ENCODE results near the gene LRRC61.

Gene LRRC61

DNA sequence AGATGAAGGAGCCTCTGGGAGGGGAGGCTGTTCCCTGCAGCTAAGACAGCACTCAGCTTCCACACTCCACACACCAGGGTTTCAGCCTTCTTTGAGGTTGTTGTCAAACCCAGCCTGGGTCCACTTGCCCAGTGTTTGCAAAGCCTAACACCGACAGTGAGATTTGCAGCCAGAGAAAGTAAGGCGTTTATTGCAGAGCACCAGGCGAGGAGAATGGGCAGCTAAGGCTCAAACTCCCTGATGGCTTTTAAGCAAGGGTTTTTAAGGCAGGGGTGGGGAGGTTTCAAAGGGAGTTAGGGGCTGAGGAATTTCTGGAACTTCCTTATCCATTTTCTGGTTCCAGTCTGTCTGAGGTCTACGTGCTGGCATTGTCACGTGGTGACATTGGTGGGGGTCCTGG lies 51.3 kb downstream of the LRRC61 start:
- TF ChIP-seq TCF4 (CRISPR knock-in tag; IDR thresholded peaks at IDR 0.05; ENCODE audit: borderline replicate concordance) (no peak), ZFP3 (CRISPR knock-in tag; IDR thresholded peaks at IDR 0.05) (no peak), ISL1 (CRISPR knock-in tag; IDR thresholded peaks at IDR 0.05) (no peak), ZNF70 (CRISPR knock-in tag; IDR thresholded peaks at IDR 0.05) (no peak)
- ATAC-seq: no peak

DNA sequence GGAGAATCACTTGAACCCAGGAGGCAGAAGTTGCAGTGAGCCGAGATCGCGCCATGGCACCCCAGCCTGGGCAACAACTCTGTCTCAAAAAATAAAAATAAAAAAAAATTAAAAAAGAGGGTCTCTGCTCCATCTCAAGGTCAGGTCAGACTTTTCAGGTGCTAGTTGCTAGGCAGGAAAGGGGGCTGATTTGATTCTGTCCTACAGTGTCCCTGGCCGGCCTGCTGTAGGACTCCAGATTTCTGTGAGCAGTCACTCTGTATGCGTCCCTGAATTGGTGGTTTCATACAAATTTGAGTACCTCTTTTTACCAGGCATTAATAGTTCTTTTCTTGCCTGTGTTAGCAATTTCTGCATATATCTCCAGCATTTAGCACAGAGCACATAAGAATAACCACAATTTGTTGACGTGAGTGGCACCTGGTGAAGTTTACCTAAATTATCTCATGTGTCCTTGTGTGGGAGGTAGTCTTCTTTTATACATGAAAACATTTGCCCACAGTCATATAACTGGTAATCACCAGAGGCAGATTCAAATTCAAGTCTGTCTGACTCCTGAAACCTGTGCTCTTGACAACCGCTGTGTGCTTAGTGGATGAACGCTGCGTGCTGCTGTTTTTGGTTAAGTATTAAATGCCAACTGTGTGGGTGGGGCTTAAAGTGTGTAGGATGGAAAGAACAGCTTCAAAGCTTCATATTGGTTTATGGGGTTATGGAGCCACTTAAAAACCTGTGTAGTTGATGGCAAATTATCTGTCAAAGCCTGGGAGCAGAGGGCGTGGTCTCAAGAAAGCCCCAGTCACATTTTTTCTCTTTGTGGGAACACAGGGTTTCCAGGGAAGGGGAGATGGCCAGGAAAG lies 52.7 kb downstream of the LRRC61 start:
- ATAC-seq: no peak
- no peak for TF ChIP-seq BACH2 (CRISPR knock-in tag; IDR thresholded peaks at IDR 0.05; ENCODE audit: borderline replicate concordance)

DNA sequence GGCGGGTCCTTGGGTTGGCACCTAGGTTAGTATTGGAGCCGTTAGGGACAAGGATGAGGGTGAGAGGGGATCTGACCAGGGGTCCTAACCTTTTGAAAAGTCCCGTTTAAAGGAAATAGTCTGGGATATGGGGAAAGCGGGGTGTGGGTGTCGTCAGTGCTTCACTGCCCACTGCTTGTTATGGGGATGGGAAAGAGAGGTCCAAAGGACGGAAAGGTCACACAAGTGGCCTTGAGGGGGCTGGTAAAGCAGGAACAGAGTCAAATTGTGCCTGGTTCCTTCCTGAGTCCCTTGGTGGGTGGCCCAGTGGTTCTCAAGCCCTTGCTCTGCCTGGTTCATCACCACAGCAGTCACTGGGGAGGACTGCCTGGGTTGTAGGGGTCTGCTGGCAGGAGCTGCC lies 53.4 kb downstream of the LRRC61 start:
- no peak for ATAC-seq
- TF ChIP-seq TCF4 (CRISPR knock-in tag; IDR thresholded peaks at IDR 0.05; ENCODE audit: borderline replicate concordance) (no peak), ESRRG (CRISPR knock-in tag; IDR thresholded peaks at IDR 0.05) (no peak), ZNF8 (CRISPR knock-in tag; IDR thresholded peaks at IDR 0.05) (no peak), ARNTL (CRISPR knock-in tag; IDR thresholded peaks at IDR 0.05; ENCODE audit: borderline replicate concordance, low read depth) (no peak), TOX (CRISPR knock-in tag; IDR thresholded peaks at IDR 0.05; ENCODE audit: borderline replicate concordance) (no peak), GLIS3 (CRISPR knock-in tag; IDR thresholded peaks at IDR 0.05) (no peak), SNAI2 (CRISPR knock-in tag; IDR thresholded peaks at IDR 0.05) (no peak), BACH2 (CRISPR knock-in tag; IDR thresholded peaks at IDR 0.05; ENCODE audit: borderline replicate concordance) (no peak), ZFP3 (CRISPR knock-in tag; IDR thresholded peaks at IDR 0.05) (no peak)
- TF ChIP-seq, protein P1, sequence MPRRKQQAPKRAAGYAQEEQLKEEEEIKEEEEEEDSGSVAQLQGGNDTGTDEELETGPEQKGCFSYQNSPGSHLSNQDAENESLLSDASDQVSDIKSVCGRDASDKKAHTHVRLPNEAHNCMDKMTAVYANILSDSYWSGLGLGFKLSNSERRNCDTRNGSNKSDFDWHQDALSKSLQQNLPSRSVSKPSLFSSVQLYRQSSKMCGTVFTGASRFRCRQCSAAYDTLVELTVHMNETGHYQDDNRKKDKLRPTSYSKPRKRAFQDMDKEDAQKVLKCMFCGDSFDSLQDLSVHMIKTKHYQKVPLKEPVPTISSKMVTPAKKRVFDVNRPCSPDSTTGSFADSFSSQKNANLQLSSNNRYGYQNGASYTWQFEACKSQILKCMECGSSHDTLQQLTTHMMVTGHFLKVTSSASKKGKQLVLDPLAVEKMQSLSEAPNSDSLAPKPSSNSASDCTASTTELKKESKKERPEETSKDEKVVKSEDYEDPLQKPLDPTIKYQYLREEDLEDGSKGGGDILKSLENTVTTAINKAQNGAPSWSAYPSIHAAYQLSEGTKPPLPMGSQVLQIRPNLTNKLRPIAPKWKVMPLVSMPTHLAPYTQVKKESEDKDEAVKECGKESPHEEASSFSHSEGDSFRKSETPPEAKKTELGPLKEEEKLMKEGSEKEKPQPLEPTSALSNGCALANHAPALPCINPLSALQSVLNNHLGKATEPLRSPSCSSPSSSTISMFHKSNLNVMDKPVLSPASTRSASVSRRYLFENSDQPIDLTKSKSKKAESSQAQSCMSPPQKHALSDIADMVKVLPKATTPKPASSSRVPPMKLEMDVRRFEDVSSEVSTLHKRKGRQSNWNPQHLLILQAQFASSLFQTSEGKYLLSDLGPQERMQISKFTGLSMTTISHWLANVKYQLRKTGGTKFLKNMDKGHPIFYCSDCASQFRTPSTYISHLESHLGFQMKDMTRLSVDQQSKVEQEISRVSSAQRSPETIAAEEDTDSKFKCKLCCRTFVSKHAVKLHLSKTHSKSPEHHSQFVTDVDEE (CRISPR knock-in tag; IDR thresholded peaks at IDR 0.05): no peak
- TF ChIP-seq, protein P2, sequence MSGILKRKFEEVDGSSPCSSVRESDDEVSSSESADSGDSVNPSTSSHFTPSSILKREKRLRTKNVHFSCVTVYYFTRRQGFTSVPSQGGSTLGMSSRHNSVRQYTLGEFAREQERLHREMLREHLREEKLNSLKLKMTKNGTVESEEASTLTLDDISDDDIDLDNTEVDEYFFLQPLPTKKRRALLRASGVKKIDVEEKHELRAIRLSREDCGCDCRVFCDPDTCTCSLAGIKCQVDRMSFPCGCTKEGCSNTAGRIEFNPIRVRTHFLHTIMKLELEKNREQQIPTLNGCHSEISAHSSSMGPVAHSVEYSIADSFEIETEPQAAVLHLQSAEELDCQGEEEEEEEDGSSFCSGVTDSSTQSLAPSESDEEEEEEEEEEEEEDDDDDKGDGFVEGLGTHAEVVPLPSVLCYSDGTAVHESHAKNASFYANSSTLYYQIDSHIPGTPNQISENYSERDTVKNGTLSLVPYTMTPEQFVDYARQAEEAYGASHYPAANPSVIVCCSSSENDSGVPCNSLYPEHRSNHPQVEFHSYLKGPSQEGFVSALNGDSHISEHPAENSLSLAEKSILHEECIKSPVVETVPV (CRISPR knock-in tag; IDR thresholded peaks at IDR 0.05): no peak
- TF ChIP-seq, protein P3, sequence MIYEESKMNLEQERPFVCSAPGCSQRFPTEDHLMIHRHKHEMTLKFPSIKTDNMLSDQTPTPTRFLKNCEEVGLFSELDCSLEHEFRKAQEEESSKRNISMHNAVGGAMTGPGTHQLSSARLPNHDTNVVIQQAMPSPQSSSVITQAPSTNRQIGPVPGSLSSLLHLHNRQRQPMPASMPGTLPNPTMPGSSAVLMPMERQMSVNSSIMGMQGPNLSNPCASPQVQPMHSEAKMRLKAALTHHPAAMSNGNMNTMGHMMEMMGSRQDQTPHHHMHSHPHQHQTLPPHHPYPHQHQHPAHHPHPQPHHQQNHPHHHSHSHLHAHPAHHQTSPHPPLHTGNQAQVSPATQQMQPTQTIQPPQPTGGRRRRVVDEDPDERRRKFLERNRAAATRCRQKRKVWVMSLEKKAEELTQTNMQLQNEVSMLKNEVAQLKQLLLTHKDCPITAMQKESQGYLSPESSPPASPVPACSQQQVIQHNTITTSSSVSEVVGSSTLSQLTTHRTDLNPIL (CRISPR knock-in tag; IDR thresholded peaks at IDR 0.05; ENCODE audit: low read depth): no peak

DNA sequence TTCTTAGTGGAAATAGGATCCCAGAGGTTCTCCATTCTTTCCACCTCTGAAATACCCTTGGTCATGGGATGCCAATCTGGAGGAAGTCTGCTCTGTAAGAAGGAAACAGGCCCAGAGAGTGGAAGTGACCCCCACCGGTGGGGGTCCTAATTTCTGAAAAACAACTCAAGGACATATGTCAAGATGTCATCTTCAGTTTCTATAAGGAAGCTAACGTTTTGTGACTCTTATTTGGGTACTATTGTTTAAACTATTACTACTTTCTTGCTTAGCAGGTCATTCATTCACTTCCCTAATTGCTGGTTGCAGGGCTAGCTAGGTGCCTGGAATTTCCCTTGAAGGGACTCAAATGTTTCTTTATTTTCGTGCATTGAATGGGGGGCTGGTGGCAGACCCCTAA lies 54.0 kb downstream of the LRRC61 start:
- TF ChIP-seq, protein P1 (CRISPR knock-in tag; IDR thresholded peaks at IDR 0.05): no peak
- TF ChIP-seq RARB (CRISPR knock-in tag; IDR thresholded peaks at IDR 0.05): no peak
- TF ChIP-seq ZNF70 (CRISPR knock-in tag; IDR thresholded peaks at IDR 0.05): no peak
- TF ChIP-seq PPARA (CRISPR knock-in tag; IDR thresholded peaks at IDR 0.05; ENCODE audit: borderline replicate concordance): no peak
- TF ChIP-seq CSDC2 (CRISPR knock-in tag; IDR thresholded peaks at IDR 0.05): no peak
- no peak for ATAC-seq

DNA sequence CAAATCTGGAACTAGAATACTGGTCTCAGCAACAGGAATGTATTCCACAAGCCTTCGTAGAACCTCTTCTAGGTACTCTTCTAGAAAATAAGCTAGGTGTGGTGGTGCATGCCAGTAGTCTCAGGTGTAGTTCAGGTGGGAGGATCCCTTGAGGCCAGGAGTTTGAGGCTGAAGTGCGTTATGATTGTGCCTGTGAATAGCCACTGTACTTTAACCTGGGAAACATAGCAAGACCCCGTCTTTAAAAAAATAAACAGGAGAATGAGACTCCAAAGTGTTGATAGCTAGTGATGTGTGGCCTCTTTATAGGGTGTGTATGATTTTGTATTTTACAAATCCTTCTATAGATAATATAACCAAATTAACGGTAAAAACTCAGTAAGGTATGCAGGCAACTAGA lies 54.5 kb downstream of the LRRC61 start:
- ATAC-seq: no peak
- TF ChIP-seq CSDC2 (CRISPR knock-in tag; IDR thresholded peaks at IDR 0.05): no peak
- no peak for TF ChIP-seq ZNF565 (CRISPR knock-in tag; conservative IDR thresholded peaks at IDR 0.05; ENCODE audit: low read depth)
- no peak for TF ChIP-seq PPARA (CRISPR knock-in tag; IDR thresholded peaks at IDR 0.05; ENCODE audit: borderline replicate concordance)
- TF ChIP-seq OSR1 (CRISPR knock-in tag; IDR thresholded peaks at IDR 0.05): no peak
- TF ChIP-seq ZFP3 (CRISPR knock-in tag; IDR thresholded peaks at IDR 0.05): no peak
- TF ChIP-seq, protein P1 (CRISPR knock-in tag; IDR thresholded peaks at IDR 0.05): no peak
